H1 (cell line): ENCODE measurements around the gene DENND5B. TPM values are rescaled to one million over a fixed set of nuclear protein-coding genes. Genes with fewer than 3 reads are reported as not detected.

ENCODE experiments used
- CREB1 ChIP-seq: IDR thresholded peaks from 2 replicates; pipeline ENCODE4 v1.6.1; 2012; ENCODE audit warnings: inconsistent platforms
- polyA plus RNA-seq, 7 experiments: library from polyadenylated mRNA; depleted of rRNA in 3 of 7; stranded (reverse) in 5 of 7; unstranded in 2 of 7; fragments of >200 nt in 5 of 7; fragments of 200-250 nt in 2 of 7; gene quantifications; 1 replicate in 5 of 7; 2 replicates in 1 of 7; 4 replicates in 1 of 7; pipeline versions ENCODE4 v1.2.1 to v1.2.3, GENCODE V29; 2011 to 2013; ENCODE audit warnings: missing spikeins in 2 of 7, mixed read lengths in 2 of 7
- total RNA-seq: library from RNA; stranded (reverse); fragmentation: NEBNext Ultra II Directional; extraction: Animal tissue kit (Norgen Biotek cat#: 25700); gene quantifications from 2 replicates; pipeline ENCODE4 v1.2.1, GENCODE V29; 2021

DENND5B gene
- total and polyA plus RNA-seq, 2 of the 8 experiments (the other 6 are each of a cell fraction or from before 2014, with no cell fraction given) = 13.4 to 20.2 TPM

DNA sequence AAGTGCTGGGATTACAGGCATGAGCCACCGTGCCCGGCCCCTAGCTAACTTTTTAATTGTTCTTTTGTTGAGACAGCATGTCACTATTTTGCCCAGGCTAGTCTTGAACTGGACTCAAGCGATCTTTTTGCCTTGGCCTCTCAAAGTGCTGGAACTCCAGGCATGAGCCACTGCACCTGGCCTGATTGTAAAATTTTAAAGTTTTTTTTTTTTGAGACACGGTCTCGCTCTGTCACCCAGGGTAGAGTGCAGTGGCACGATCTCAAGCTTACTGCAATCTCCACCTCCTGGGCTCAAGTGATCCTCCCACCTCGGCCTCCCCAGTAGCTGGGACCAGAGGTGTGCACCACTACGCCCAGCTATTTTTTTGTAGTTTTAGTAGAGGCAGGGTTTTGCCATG is 185.9 kb downstream of the DENND5B start (continued):
- TF ChIP-seq CREB1 = no peak
